Mesodermal cell (in vitro differentiated cells): ENCODE measurements around the gene TNK2.

ENCODE experiments used
- H3K27ac ChIP-seq: 2 replicates; pipeline ENCODE4 v1.7.0; 2013; ENCODE audit warnings: mild to moderate bottlenecking, low read depth, low read length, moderate library complexity; ENCODE audit not compliant: severe bottlenecking
- H3K36me3 ChIP-seq: 2 replicates; pipeline ENCODE4 v1.7.1; 2013; ENCODE audit warnings: mild to moderate bottlenecking, low read length, moderate library complexity; ENCODE audit not compliant: control insufficient read depth, insufficient read depth
- H3K4me1 ChIP-seq: one replicate; pipeline ENCODE4 v1.7.1; 2013; ENCODE audit warnings: mild to moderate bottlenecking, low read length; ENCODE audit not compliant: insufficient read depth, control insufficient read depth, poor library complexity, severe bottlenecking
- H3K4me3 ChIP-seq: 2 replicates; pipeline ENCODE4 v1.7.0; 2013; ENCODE audit warnings: low read length, control low read depth, mild to moderate bottlenecking; ENCODE audit not compliant: insufficient read depth, poor library complexity, severe bottlenecking; ENCODE audit errors: extremely low read depth
- H3K9me3 ChIP-seq: 2 replicates; pipeline ENCODE4 v1.7.1; 2013; ENCODE audit warnings: mild to moderate bottlenecking, low read length, moderate library complexity; ENCODE audit not compliant: control insufficient read depth
- WGBS, 2 experiments: methylation state at CpG; one replicate each; pipeline ENCODE4 v1.1.5; 2013; ENCODE audit warnings: missing lambda C conversion rate in 2 of 2; ENCODE audit not compliant: insufficient coverage in 2 of 2; 5-methylcytosine and 5-hydroxymethylcytosine counted together

Gene TNK2

DNA sequence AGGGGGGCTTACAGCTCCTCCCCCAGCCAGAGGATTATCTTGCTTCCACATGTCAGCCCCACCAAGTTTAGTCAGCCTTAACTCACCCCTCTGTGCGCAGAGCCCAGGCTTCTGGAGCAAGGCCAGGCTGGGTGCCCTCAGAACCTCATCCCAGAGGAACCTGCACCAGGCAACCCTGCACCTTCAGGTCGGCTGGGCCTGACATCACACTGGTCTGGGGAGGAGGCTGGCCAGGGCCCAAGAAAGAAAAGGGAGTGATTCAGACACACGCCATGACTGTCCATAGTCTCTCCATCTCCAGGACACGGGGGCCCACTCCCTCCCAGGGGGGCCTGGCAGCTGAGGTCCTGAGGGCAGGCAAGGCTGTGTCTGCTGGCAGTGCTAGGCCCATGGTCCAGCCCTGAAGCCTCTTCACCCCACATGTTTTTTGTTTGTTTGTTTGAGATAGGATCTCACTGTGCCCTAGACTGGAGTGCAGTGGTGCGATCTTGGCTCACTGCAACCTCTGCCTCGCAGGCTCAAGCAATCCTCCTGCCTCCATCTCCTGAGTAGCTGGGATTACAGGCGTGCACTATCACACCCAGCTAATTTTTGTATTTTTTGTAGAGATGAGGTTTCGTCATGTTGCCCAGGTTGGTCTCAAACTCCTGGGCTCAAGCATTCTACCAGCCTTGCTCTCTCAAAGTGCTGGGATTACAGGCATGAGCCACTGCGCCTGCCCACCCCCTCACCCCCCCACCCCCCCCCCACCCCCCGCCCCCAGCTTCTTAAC, 11.1 kb downstream of the TNK2 start:
- Histone ChIP-seq H3K4me3 (no peak overlapping the region), H3K4me1 (peaks cover 49% of the 10 kb centered on the region), H3K27ac (peak overlapping the region; percentile 79), H3K9me3 (no peaks in the 10 kb centered on the region), H3K36me3 (no peaks in the 10 kb centered on the region)
- WGBS, 2 experiments, result 67 to 78% methylated on average over 4 to 5 of the region's 10 CpGs

DNA sequence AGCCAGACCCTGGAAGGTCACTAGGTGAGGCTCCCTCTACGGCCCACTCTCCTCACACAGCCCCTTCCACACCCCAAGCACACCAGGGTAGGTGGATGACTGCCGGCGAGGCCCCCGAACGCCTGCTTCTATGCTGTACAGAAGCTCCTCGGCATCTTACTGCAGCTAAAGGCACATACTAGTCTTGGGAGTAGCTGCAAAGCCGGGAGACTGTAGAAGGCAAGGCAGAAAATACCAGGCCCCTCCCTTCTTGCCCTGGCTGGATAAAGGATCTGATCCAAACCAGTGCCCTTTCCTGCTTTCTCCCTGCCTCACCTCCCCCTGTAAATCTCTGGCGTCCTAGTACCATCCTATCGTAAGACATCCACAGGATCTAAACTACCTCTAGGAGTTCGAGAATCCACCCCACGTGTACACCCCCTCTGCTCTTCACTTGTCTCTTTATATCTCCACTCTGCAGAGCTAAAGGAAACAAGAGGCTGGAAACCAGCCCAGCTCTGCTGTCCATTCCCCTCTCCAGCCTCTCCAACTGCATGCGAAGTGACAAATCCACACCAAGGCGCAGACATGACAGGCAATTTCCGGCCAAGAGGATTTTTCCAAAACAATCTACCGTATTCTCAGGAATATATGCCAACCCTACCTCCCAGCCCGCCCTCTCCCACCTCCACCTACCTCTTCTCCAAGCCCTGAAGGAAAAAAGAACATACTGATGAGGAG, 11.8 kb downstream of the TNK2 start:
- peak overlapping the region; percentile 79 for H3K27ac ChIP-seq
- H3K36me3 ChIP-seq, result no peaks in the 10 kb centered on the region
- peak overlapping the region; percentile 53 for H3K4me3 ChIP-seq
- no peaks in the 10 kb centered on the region for H3K9me3 ChIP-seq
- 28 to 34% methylated on average over 12 to 14 of the region's 16 CpGs for WGBS, 2 experiments
- H3K4me1 ChIP-seq, result peaks cover 52% of the 10 kb centered on the region

DNA sequence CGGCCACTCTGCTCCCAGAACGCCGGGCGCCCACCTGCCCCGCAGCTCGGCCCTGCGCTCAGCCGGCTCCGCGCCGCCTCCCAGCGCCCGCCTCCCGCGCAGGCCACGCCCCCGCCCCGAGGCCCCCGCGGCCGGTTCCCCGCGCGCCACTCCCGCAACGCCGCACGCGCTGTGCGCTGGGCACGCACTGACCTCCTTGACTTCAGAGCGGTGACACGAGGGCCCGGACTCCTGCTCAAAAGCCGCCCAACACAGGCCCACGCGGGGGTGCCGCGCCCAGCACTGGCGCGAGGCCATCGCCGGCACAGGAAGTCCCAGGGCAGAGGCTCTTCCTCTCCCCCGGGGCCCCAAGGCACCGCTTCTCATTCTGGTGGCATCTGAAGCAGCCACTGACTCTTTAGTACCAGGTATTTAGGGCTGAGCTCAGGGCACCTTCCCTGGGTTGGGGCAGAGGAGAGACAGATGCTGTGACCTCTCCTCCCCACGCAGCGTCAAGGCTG, 12.4 kb downstream of the TNK2 start:
- WGBS, 2 experiments, result 1 to 2% methylated on average over 25 to 41 of the region's 47 CpGs
- peaks cover 48% of the 10 kb centered on the region for H3K4me1 ChIP-seq
- H3K4me3 ChIP-seq, result peak overlapping the region; percentile 53
- peak overlapping the region; percentile 79 for H3K27ac ChIP-seq
- H3K9me3 ChIP-seq, result no peaks in the 10 kb centered on the region
- no peaks in the 10 kb centered on the region for H3K36me3 ChIP-seq

DNA sequence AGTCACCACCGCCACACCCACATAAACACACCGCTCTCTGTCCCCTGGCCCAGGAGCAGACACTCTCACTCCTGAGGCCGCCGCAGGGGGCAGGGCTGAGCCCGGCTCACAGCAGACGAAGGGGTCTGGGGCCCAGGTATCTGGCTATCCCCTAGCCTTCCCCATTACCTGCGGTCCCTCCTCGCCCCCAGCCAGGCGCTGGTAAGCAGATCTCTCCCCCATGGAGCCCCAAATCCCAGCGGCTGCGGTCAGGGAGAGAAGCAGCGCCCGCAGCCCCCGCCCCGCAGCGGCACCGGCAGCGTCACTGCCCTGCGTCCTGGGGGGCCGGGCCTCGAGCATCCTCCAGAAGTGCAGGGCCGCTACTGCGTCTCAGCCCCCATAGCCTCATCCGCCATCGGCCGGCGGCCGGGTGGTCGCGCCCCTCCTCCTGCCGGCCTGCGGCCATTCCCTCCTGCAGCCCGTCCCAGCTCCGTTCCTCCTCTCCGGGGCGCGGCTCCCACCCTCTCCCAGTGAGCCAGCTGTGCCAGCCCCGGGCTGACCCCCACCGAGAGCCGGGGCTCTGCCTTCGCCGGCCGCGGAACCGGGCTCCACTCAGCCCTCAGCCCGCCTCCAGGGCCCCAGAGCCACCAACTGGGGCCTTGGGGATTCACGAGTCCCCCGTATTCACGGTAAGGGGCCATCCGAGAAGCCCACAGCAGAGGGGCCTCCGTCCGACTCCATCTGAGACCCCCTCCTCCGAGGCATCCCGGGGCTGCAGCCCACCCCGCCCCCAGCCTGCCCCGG, 13.1 kb downstream of the TNK2 start:
- Histone ChIP-seq H3K4me1 (peaks cover 42% of the 10 kb centered on the region), H3K4me3 (peak overlapping the region; percentile 53), H3K36me3 (no peaks in the 10 kb centered on the region), H3K9me3 (no peaks in the 10 kb centered on the region), H3K27ac (no peak overlapping the region)
- WGBS, 2 experiments, result 0 to 1% methylated on average over 39 to 50 of the region's 56 CpGs

DNA sequence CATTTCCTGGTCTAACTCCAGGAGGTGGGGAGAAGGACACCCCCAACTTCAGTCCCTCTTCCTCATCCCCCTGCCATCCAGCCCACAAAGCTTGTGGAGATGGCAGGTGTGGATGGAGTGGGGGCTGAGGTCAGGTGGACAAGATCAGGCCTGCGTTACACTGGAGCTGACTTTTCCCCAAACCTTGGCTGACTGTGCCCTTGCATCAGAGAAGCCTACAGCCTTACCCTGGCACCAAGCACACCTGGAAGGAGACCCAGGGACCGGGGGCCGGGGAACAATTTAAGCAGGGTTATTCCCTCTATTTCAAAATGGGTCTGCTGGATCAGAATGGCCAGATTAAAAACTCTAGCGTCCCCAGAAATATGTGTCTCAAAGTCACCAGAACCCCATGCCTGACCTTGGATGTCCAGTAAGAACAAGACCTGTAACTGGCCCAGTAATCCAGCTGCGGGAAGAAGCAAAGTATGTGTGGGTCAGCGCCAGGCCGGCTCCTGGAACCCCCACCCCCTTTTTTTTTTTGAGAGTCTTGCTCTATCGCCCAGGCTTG, 14.4 kb downstream of the TNK2 start:
- 95 to 98% methylated on average over 6 to 7 of the region's 8 CpGs for WGBS, 2 experiments
- H3K4me1 ChIP-seq, result peaks cover 41% of the 10 kb centered on the region
- H3K36me3 ChIP-seq, result no peaks in the 10 kb centered on the region
- H3K4me3 ChIP-seq, result no peak overlapping the region
- no peak overlapping the region for H3K27ac ChIP-seq
- no peaks in the 10 kb centered on the region for H3K9me3 ChIP-seq

DNA sequence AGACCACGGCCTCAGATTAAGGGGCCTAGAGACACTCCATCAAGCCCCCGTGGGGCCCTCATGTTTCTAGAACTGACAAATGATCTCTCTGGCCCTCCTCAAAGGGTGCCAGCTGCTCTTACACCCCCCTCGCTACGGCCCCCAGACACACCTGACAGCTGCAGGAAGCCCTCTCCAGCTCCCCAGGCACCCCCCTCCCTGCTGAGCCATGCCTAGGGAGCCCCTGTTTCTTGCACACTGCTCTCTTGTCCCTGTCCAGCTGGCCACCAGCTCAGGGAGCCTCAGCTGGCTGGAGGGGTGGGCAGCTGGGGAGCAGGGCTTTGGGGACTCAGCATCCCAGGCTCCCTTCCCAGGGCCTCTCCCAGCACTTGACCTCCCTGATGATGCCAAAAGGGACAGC, 14.8 kb downstream of the TNK2 start:
- Histone ChIP-seq H3K27ac (no peak overlapping the region), H3K9me3 (no peaks in the 10 kb centered on the region), H3K36me3 (no peaks in the 10 kb centered on the region), H3K4me1 (peaks cover 41% of the 10 kb centered on the region), H3K4me3 (no peak overlapping the region)
- 76 to 78% methylated on average over 4 of the region's 4 CpGs for WGBS, 2 experiments

DNA sequence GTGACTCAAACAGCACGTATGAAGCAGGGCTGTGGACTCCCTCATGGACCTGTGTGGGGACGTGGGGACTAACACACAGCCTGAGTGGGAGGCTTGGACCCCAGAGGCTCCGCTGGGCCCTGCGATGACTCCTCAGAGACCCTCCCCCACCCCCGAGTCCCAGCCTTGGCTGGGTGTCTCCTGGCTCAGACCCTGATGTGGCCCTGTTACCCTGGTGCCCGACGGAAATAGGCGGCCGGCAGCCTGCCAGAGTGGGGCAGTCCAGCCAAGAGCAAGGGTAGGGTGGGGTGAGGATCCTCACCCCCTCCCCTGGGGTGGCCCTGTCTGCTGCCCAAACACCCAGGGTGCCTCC, 15.3 kb downstream of the TNK2 start:
- 43 to 57% methylated on average over 5 of the region's 9 CpGs for WGBS, 2 experiments
- H3K36me3 ChIP-seq, result peaks cover 2% of the 10 kb centered on the region
- no peak overlapping the region for H3K4me3 ChIP-seq
- H3K9me3 ChIP-seq, result no peaks in the 10 kb centered on the region
- H3K4me1 ChIP-seq, result peaks cover 41% of the 10 kb centered on the region
- H3K27ac ChIP-seq, result peak overlapping the region; percentile 41

DNA sequence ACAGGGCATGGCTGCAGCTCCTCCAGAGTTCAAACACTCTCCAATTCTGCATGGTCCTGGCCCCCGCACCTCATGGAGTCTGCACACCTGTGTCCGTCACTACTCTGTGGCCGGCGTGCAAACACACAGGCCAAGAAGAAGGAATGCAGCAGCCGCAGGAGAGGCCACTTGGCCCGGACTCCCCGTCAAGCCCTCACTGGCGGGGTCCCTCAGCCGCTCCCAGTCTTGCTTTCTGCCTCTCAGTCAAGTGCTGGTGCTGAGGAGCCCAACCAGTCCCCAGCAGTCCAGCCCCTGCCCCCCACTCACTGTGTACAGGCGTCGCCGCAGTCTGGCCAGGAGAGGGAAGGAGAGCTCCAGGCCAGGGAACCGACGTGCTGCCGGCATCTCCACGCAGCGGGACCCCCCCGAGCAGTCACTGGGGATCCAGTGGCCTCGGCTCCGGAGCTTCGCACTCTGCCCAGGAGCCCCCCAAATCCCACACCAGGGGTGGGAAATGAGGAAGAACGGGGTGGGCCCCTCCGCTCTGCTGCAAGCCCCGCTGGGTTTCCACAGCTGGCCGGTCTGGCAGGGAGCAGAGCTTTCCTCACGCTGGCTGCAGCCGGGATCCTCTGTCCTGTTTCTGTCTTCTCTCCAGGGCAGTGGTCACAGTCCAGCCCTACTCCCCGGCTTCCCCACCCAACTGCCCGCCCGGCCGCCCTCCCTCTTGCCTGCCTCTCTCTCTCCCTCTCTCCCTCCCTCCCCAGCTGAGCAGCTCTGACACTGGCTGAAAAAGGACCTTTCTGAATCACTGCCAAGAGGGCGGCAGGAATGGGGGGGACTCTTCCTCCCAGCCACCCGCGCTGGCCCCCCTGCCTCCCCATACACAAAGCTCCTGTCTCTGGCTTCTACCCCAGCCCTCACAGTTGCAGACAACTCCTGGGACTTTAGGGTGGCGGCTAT, 16.0 kb downstream of the TNK2 start:
- H3K27ac ChIP-seq, result peak overlapping the region; percentile 64
- no peaks in the 10 kb centered on the region for H3K9me3 ChIP-seq
- peaks cover 4% of the 10 kb centered on the region for H3K36me3 ChIP-seq
- H3K4me3 ChIP-seq, result peak overlapping the region; percentile 18
- 39 to 58% methylated on average over 15 to 24 of the region's 35 CpGs for WGBS, 2 experiments
- H3K4me1 ChIP-seq, result peaks cover 37% of the 10 kb centered on the region

DNA sequence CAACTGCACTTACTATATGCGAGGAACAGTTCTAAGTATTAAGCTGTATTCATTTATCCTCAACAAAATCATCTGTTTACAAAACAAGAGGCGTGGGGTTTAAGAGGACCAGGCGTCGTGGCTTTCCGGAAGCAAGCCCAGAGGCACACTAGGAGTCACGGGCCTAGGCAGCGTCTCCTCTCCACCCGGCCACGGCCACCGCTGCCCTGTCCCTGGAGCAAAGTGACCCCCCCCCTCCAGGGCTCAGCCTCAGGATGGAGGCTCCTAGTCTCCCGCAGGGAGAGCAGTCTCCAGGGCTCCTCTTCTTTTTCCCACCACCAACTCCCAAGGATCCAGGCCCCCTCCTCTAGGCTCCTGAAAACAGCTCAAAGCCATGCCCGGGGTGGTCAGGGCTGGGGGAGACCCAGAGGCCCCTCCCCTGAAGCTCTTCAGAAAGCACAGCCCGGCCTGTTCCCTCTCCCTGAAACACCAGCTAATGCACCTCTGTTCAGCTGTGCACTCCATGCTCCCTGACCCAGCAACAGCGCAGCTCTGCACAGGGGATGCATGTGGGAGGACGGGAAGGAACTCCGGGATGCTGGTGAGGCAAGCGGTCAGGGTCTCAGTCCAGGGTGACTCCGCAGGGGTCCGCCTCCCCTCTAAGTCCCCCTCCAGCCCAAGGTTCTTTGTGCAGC, 16.8 kb downstream of the TNK2 start:
- H3K4me1 ChIP-seq, result peaks cover 31% of the 10 kb centered on the region

More for the DNA sequence above, 16.8 kb downstream of the TNK2 start:
- WGBS, 2 experiments, result 86 to 88% methylated on average over 17 to 18 of the region's 19 CpGs
- peak overlapping the region; percentile 18 for H3K4me3 ChIP-seq
- H3K9me3 ChIP-seq, result no peaks in the 10 kb centered on the region
- H3K27ac ChIP-seq, result peak overlapping the region; percentile 64
- peaks cover 4% of the 10 kb centered on the region for H3K36me3 ChIP-seq
